ENCODE results near the gene KIAA1755.

DNA sequence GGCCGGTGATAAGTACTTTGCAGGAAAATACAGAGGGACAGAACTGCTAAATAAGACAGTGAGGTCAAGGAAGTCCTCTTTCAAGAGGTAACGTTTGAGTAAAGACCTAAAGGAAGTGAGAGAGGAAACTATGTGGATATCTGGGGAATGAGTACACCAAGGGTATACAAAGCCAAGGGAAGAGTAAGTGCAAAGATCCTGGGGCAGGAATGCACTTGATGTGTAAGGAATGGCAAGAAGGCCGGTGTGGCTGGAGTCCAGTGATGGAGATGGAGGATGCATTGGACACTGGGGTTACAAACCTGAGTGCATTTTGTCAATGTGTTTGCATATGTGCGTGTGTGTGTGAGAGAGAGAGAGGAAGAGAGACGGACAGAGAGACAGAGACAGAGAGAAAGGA lies 63.3 kb downstream of the KIAA1755 start:
- TF ChIP-seq CTCF (IDR thresholded peaks at IDR 0.05) (no peak), EZH2 (IDR thresholded peaks at IDR 0.05; ENCODE audit: borderline replicate concordance, insufficient read depth, low read depth, low read length, poor library complexity, severe bottlenecking) (no peak)
